Stimulated activated CD8-positive, alpha-beta memory T cell treated with anti-CD3 and anti-CD28 coated beads, Interleukin-7, amount 100 ng/mL, for 4 hours (primary cell): ENCODE data around the gene ARHGAP42.

ENCODE experiments used
- DNase-seq, 2 donors: peaks; one replicate each; pipeline ENCODE4 v3.0.0-alpha.2; 2020; ENCODE audit warnings: low read depth in 2 of 2

ARHGAP42 gene

DNA sequence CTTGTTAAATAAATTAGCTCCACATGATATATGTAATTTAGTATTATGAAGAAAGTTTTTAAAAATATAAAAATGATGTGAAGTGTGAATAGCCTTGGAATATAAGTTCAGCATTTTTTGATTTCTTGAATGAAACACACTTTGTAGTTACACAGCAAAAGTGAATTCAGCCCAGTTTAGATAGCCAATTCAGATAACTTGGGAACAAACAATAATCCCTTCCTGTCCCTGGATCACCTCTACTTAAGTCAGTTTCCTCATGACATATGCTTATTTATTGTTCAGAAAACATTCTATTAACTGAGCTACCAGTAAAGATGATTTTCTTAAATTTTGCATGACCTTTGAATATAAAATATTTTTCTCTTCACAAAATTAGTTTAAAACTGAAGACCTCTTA lies 335.2 kb downstream of the ARHGAP42 start:
- DNase-seq = no peak

DNA sequence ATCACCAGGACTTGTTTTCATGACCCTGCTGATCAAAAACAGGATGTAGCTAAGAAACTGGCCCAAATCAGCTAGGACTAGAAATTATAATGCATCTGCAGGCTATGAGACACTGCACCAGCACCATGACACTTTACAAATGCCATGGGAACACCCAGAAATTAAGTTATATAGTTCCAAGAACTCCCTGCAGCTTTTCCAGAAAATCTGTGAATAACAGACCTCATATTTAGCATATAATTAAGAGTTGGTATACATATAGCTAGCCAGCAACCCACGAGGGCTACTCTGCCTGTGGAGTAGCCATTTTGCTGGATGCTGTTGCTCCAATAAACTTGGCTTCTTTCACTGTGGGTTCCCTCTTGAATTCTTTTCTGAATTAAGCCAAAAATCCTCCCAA lies 341.6 kb downstream of the ARHGAP42 start:
- DNase-seq = no peak

DNA sequence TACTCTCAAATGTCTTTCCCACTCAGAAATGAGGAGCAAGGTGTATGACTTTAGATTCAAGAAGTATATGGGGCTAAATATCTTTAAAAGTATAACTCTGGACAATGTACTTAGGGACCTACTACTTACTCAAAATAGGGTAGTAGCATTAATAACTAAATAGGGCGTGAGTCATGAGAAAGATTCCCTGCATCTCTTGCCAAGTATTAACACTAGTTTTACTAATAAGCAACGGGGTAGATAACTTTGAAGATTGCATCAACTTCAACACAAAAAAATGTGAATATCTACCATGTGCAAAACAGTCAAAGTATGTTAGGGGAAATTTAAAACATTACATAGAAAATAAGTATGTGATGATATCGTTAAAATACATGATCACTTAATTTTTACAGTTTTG lies 342.9 kb downstream of the ARHGAP42 start:
- no peak for DNase-seq

DNA sequence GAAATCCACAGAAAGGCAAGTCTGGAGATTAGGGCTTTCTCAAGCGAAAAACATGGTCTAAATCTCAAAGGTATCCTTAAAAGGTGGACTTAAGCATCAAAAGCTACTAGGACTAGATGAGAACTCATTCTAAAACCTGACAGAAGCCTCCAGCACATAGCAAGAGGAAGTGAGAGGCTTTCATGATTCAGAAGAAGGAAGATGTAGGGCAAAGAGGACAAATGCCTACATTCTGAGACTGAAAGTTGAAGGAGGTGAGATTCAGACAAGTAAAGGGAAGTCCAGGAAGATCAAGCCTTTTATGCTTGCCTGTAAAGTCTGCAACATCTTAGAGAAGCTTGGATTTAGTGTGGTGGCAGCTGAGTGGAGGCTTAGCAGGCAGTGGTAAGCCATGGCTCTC lies 343.6 kb downstream of the ARHGAP42 start:
- DNase-seq = no peak

- no peak for DNase-seq
Measured at GRCh38 chr11:101031713-101032112, 344.6 kb downstream of the ARHGAP42 start.

GRCh38 chr11:101032991-101033390 lies 345.9 kb downstream of the ARHGAP42 start:
- DNase-seq = no peak

DNA sequence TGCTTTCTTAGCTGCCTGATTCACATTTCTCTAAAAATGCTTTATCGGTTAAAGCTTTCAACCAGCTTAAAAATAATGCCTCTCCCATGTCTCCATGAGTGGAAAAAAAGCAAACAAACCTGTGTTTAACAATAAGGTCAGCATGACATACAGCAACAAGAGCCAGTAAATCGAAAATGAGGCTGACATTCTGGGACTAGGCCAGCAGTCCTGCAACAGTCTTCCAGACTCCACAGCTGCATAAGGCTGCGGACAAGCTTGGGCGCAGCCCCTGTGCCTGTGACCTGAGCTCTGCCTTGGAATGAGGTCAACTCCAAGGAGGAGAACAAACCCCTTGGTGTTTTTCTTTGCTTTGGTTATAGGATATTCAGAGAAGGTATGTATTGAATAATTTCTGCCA lies 347.0 kb downstream of the ARHGAP42 start:
- DNase-seq = no peak

DNA sequence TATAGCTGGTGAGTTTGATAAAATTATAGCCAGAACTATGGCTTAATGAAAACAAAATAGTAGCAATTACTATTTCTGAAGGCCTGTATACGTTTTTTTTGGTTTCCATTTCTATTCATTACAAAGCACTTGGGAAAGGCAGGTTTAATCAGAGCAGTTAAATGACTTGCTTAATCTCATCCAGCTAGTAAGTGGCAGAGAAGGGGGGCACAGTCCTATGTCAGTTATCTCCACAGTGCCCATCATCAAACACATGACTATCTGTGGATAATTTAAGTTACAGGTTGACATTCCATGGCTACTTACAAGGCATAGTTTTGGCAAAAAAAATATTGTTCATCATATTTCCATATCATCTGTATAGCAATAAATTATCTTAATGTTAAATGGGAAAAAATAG lies 348.8 kb downstream of the ARHGAP42 start:
- DNase-seq = no peak
